ENCODE results near the gene KRTAP4-16.
"Not testable (repeated sequence)": the region's sequence is repeated elsewhere in the genome, so short reads cannot be mapped to it uniquely, and the experiment has no call there.

KRTAP4-16 gene

DNA sequence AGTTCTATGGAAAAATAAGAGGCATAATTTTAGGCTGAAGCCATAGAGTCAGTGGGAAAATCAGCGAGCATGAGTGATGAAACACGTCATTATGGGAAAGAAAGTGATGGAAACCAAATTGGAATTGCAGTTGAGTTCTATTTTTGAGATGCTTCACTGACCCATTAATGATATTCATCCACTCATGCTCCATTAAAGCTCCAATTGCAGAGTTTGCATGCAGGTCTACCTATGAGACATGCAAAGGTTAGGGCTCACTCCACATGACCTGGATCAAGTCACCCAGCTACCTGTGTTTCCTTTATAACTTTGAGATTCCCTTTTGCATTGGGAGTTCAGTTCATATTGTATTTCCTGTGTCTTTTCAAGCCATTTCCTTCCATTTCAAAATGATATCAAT is 28.3 kb downstream of the KRTAP4-16 start:
- DNase-seq (ENCODE audit: low read depth), result no peak

DNA sequence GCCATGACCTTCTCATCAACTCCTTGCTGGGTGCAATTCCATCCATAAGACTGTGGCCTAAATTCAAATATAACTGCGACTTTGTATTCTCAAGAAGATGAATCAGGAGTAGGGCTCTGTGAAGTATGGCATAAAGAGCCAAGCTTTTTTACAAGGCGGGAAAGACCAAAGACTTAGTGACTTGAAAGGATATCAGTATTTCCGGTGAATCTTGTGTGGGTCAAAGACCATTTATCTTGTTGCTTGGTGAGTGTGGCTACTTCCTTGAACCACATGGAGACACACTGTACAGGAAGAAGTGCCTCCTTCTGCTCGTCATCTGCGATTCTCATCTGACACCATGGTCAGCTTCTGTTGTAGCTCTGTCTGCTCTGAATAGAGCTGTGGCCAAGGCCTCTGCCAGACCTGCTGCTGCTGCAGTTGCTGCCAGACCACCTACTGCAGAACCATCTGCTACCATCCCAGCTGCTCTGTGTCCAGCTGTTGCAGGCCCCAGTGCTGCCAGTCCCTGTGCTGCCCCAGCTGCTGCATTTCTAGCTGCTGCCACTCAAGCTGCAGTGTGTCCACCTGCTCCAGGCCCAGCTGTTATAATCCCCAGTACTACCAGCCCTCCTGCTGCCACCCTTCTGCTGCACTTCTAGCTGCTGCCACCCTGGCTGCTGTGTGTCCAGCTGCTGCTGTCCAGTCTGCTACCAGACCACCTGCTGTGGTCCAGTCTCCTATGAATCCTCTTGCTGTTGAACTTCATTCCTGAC is 30.2 kb downstream of the KRTAP4-16 start:
- no peak for DNase-seq (ENCODE audit: low read depth)

DNA sequence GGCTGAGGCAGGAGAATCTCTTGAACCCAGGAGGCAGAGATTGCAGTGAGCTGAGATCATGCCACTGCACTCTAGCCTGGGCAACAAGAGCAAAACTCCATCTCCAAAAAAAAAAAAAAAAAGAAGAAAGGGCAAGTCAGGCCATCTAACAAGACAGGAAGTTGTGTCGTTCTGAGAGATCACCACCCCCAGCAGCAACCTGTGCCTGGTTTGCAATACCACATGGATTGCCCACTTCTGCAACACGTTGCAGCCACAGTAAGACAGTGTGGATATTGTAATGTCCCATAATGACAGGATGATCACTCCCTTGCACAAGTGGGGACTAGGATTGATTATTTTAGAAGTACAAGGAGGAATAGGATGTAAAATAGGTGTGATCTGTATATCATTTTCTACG is 33.0 kb downstream of the KRTAP4-16 start:
- no peak for DNase-seq (ENCODE audit: low read depth)

DNA sequence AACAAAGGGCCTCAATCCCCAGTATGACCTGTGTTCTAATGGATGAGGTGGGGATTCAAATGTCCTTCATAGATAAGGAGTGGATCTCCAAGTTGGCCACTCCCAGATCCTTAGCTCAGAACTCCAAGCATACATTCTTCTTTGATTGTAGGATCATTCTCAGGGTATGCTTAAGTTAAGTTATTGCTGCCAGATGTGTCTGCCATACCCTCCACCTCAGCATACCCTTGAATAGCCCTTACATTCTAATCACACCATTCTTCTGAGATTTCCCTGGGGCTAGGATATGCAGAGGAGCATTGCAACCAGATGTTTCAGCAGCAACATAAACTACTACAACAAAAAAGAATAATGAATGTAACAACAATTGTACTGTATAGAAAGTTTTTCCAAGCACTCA is 34.7 kb downstream of the KRTAP4-16 start:
- DNase-seq (ENCODE audit: low read depth), result no peak

DNA sequence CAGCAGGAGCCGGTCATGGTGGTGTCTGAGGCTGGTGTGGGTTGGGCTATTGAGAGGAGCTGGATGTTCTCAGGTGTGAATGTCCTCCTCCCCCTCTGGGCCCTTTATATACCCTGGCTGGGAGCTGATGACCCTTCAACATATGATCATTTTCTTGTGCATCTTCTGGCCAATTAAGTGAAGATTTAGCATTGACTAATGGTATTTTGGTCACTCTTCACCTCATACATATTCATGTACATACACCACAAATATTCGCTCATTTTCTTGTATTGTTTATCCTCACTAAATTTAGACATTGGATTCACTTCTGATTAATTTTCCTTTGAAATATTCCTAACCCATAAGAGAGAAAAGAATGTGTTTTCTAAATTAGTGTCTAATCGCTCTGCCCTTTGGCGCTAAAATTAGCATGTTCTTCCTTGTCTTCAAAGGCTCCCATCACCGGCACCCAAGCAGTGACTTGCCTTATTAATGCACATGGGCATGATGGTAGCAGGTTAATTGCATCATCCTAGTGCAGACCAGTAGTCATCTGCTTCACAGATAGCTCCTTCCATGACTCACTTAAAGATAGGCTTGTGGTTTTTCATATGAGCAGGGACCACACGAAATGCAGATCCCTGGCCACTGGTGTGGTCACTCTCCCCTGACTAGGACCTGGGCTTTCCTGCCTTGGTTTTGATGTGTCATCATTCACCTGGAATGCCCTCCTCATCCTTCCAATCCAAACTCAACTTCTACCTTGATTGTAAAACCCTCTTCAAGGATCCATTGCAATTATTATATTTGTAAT is 36.0 kb downstream of the KRTAP4-16 start, which contains the start of gene KRTAP2-4:
KRTAP2-4 (minus strand) TSS at position 51 of the 796 bp plus-strand sequence; CDS start at position 17, 34 bp downstream.
- DNase-seq (ENCODE audit: low read depth), result no peak

DNA sequence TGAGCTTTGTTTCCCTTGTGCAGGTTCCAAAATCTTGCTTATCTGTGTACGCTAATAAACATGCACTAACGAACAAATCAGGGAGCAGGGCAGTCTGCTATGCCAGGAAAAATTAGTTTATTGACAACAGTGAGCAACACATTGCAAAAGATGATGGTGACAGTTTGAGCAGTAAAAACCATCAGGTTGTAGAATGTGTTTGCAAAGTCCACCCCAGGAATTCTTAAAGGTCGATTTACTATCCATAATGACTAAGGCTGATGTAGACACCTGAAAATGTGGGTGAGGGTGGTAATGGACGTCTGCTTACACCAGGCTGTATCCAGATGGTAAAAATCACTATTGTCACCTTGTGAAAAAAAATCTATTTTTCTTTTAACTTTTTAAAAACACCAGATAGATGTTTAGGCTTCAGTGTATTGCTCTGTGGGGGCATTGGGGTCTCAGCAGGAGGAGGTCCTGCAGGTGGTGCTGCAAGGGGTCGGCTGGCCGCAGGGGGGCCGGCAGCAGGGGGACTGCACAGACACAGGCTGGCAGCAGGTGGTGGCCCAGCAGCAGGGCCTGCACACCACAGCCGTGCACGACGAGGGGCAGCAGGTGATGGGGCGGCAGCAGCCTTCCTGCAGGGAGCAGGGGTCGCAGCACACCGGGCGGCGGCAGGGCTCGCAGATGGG is 36.9 kb downstream of the KRTAP4-16 start:
- DNase-seq (ENCODE audit: low read depth), result not testable (repeated sequence)

DNA sequence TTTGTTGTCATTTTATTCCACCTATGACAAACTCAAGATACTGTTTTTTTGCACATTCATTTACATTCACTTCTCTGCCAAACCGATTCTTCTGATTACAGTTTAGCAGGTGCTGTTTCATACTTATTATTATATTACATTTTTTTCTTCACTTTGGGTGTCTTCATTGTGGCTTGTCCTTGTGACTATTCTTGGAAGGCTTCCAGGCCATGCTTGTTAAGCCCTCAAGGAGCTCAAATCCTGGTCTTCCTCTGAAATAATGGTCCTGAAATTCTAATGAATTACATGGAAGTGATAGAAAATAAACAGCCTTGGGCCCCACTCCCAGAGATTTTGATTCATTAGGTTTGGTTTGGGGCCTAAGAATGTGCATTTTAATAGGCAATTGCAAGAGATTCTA is 37.7 kb downstream of the KRTAP4-16 start:
- no peak for DNase-seq (ENCODE audit: low read depth)

DNA sequence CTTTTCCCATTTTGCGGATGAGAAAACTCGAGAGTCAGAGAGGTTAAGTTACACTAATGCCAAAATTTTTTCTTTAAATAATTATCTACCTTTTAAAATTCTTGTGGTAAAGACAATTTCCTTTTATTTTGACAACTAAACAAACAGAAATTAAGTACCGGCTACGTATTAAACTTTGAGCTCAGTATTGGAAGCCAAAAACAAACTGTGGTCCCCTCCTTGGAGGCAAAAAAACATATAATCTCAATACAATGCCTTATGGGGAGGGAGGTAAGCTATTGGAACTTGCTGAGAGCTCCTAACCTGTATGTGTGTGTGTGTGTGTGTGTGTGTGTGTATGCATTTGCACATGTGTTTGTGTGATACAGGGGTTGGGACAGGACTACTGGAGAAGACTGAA is 38.6 kb downstream of the KRTAP4-16 start:
- DNase-seq (ENCODE audit: low read depth), result no peak

DNA sequence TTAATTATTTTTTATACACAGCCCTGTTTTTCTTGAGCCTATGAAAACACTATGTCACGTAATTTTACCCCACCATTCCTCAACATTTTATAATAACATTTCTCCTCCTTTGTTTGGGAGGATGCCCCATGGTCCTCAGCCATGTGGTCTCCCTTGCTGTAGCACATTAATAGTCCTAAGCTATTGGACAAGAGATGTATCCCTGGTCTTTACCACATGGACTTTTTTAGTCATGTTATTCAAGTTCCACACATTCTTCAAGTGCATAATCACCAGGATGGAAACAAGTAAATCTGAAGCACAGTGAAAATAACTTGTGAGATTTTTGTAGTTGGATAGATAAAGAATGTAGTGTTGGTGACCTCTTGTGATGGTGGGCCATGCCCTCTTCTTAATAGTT is 40.0 kb downstream of the KRTAP4-16 start:
- no peak for DNase-seq (ENCODE audit: low read depth)

DNA sequence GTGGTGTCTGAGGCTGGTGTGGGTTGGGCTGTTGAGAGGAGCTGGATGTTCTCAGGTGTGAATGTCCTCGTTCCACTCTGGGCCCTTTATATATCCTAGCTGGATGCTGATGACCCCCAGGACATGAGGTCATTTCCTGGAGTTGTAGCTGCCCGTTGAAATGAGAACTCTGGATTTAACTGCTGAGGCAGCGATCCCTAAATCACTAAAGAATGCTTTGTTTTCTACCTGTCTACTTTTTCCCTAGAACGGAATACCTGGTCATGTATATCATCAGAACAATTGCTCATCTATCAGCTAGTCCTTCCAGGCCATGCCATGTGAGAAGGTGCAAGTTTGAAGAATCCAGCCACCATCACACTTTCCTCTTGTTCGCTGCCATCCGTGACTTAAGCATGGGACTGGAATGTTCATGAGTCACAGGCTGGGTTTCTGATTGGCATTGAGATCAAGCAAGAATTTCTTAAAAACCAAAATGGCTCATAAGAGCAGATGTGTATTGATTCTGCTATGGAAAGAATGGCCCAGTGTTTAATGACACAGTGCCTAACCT is 41.9 kb downstream of the KRTAP4-16 start, which contains the start of gene KRTAP2-3:
KRTAP2-3 (minus strand) TSS at position 63 of the 553 bp plus-strand sequence. CDS start 64 bp downstream, outside the sequence.
- DNase-seq (ENCODE audit: low read depth), result no peak

DNA sequence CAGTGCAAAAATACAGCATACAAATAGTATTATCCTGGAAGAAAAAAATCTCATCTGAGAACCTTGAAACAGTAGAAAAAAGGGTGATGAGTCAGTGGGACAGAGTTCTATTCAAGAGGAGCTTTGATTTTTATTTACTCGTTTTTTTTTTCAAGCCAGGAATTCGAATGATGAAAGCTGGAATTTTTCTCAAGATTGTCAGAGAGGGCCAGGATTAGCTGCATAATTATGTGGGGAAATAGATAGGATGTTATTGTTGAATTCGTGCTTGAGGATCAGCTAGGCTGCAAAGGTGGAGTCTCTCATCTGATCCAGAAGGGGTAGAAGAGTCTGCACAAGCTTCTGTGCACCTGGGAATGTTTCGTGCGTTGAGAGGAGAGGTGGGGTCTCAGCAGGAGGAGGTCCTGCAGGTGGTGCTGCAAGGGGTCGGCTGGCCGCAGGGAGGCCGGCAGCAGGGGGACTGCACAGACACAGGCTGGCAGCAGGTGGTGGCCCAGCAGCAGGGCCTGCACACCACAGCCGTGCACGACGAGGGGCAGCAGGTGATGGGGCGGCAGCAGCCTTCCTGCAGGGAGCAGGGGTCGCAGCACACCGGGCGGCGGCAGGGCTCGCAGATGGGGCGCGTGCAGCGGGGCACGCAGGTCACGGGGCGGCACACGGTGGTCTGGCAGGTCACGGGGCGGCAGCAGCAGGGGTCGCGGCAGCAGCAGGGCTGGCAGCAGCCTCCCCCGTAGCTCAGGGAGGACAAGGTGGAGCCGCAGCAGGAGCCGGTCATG is 42.5 kb downstream of the KRTAP4-16 start:
- not testable (repeated sequence) for DNase-seq (ENCODE audit: low read depth)

DNA sequence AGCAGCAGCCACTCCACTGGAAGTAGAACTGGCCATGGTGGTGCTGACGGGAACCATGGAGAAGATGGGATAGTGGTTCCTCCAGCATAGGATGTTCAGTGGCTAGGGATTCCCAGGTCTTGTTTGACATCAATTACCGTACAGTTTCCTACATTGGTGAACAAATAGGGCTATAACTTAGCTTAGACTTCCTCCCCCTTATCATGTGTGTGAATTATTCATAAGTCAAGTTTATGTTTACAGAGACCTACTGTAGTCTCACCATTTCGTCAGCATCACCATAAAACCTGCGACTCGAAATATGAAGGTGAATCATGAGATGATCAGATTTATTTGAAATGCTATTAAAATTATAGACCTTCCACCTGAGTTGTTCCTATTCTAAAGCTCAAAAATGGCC is 43.3 kb downstream of the KRTAP4-16 start:
- no peak for DNase-seq (ENCODE audit: low read depth)

DNA sequence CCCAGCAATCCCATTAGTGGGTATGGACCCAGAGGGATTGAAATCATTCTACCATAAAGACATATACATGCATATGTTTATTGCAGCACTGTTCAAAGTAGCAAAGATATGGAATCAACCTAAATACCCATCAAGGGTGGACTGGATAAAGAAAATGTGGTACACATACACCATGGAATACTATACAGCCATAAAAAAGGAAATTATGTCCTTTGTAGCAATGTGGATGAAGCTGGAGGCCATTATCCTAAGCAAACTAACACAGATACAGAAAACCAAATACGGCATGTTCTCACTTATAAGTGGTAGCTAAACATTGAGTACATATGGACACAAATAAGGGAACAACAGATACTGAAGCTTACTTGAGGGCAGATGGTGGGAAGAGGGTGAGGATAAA is 44.5 kb downstream of the KRTAP4-16 start:
- no peak for DNase-seq (ENCODE audit: low read depth)

DNA sequence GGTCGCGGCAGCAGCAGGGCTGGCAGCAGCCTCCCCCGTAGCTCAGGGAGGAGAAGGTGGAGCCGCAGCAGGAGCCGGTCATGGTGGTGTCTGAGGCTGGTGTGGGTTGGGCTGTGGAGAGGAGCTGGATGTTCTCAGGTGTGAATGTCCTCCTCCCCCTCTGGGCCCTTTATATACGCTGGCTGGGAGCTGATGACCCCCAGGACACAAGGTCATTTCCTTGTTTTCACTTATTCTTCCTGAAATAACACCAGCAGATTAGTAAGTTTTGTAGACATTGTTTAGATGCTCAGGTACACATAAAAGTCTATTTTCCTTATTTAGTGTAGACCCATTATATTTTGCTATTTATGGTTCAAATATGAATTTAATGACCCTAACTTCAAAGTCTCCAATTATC is 46.9 kb downstream of the KRTAP4-16 start, which contains the start of gene KRTAP2-2:
KRTAP2-2 (minus strand) TSS at position 101 of the 400 bp plus-strand sequence; CDS start at position 82, 19 bp downstream.
- DNase-seq (ENCODE audit: low read depth), result not testable (repeated sequence)

DNA sequence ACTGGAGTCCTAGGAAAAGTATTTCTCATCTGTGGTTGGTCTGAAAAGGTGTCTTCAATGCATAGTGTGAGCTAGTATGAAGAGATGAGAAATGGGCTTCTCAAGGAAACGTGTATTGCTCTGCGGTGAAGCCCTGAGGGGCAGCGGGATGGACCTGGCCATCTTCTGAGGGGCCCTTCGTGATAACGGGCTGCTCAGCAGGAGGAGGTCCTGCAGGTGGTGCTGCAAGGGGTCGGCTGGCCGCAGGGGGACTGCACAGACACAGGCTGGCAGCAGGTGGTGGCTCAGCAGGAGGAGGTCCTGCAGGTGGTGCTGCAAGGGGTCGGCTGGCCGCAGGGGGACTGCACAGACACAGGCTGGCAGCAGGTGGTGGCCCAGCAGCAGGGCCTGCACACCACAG is 47.5 kb downstream of the KRTAP4-16 start:
- not testable (repeated sequence) for DNase-seq (ENCODE audit: low read depth)

DNA sequence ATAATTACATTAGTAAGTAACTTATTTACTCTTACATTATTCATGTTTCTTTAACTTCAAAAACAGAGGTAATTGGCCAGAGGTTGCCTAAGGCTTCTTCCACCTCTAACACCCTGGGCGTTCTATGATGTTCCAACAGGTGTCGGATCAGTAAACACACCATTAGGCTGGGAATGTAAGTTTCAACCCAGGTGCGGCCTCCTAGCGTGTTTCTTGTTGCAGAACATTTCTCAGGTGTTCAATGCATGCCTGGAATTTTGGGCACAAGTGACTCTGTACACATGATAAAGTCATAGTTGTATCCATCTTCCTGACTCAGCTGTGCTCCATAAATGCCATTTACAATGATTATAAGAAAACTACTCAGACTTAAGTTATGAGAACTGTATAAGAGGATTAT is 48.0 kb downstream of the KRTAP4-16 start:
- no peak for DNase-seq (ENCODE audit: low read depth)

DNA sequence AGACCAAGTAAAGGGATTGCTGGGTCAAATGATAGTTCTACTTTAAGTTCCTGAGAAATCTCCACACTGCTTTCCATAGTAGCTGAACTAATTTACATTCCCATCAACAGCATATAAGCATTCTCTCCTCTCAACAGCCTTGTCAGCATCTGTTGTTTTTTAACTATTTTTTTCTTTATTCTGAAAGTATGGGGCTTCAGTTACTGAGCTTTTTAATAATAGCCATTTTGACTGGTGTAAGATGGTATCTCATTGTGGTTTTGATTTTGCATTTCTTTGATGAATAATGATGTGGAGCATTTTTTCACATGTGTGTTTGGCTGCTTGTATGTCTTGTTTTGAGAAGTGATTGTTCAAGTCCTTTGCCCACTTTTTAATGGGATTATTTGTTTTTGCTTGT is 49.4 kb downstream of the KRTAP4-16 start:
- DNase-seq (ENCODE audit: low read depth), result no peak
